ENCODE data around the gene MIER3. TPM values are rescaled to one million over a fixed set of nuclear protein-coding genes. Genes with fewer than 3 reads are reported as not detected.

The MIER3 gene
- total RNA-seq, 2 donors from 2014 or later: 11.2 to 20.4 TPM

GRCh38 chr5:56959326-56959725 lies 7.4 kb upstream of the MIER3 start:
- TF ChIP-seq CTCF (IDR thresholded peaks at IDR 0.05): no peak
- no peaks in the 10 kb centered on the region for H3K36me3 ChIP-seq
- no peak for DNase-seq (ENCODE audit: low spot score)
- no peaks in the 10 kb centered on the region for H3K27me3 ChIP-seq
- H3K4me1 ChIP-seq: no peaks in the 10 kb centered on the region
- H3K4me3 ChIP-seq: no peak overlapping the region
- H3K9me3 ChIP-seq: no peaks in the 10 kb centered on the region
- H3K27ac ChIP-seq: no peak overlapping the region

GRCh38 chr5:56958595-56958994 lies 6.7 kb upstream of the MIER3 start:
- no peaks in the 10 kb centered on the region for H3K27me3 ChIP-seq
- no peak for TF ChIP-seq CTCF (IDR thresholded peaks at IDR 0.05)
- no peak overlapping the region for H3K27ac ChIP-seq
- DNase-seq (ENCODE audit: low spot score): no peak
- no peaks in the 10 kb centered on the region for H3K9me3 ChIP-seq
- no peaks in the 10 kb centered on the region for H3K36me3 ChIP-seq
- H3K4me3 ChIP-seq: no peak overlapping the region
- H3K4me1 ChIP-seq: no peaks in the 10 kb centered on the region

GRCh38 chr5:56954262-56954661 lies 2.3 kb upstream of the MIER3 start:
- H3K4me3 ChIP-seq: no peak overlapping the region

GRCh38 chr5:56951126-56951945 lies 587 bp downstream of the MIER3 start:
- Histone ChIP-seq H3K9me3 (no peaks in the 10 kb centered on the region), H3K27me3 (no peaks in the 10 kb centered on the region), H3K27ac (peak overlapping the region; percentile 85 to 86), H3K36me3 (no peaks in the 10 kb centered on the region), H3K4me3 (peak overlapping the region; percentile 86 to 96), H3K4me1 (peaks cover 0 to 16% of the 10 kb centered on the region in 2 donors)
- TF ChIP-seq CTCF (IDR thresholded peaks at IDR 0.05): no peak
- DNase-seq (ENCODE audit: low spot score): no peak

More at GRCh38 chr5:56954262-56954661, 2.3 kb upstream of the MIER3 start:
- Histone ChIP-seq H3K9me3 (no peaks in the 10 kb centered on the region), H3K27ac (no peak overlapping the region), H3K27me3 (no peaks in the 10 kb centered on the region), H3K4me1 (peaks cover 0 to 16% of the 10 kb centered on the region in 2 donors), H3K36me3 (no peaks in the 10 kb centered on the region)
- DNase-seq (ENCODE audit: low spot score): no peak
- no peak for TF ChIP-seq CTCF (IDR thresholded peaks at IDR 0.05)

- peak; percentile 69 for DNase-seq (ENCODE audit: low spot score)
- no peaks in the 10 kb centered on the region for H3K27me3 ChIP-seq
- no peak for TF ChIP-seq CTCF (IDR thresholded peaks at IDR 0.05)
These were observed 1.2 kb downstream of the MIER3 start for GRCh38 chr5:56950626-56951125.

More at GRCh38 chr5:56950626-56951125, 1.2 kb downstream of the MIER3 start:
- Histone ChIP-seq H3K4me3 (peak overlapping the region; percentile 86 to 96), H3K36me3 (peaks cover 4% of the 10 kb centered on the region), H3K9me3 (no peaks in the 10 kb centered on the region), H3K27ac (peak overlapping the region; percentile 85 to 86), H3K4me1 (peaks cover 0 to 16% of the 10 kb centered on the region in 2 donors)
